ENCODE measurements around the gene POP7. TPM values are rescaled to one million over a fixed set of nuclear protein-coding genes. Genes with fewer than 3 reads are reported as not detected.

The POP7 gene
- total RNA-seq, 4 donors from 2014 or later: 31.4 to 40.6 (median 33.2) TPM

- WGBS, 2 donors (ENCODE audit: low coverage in 1 of 2): 80 to 100% methylated on average over 1 to 2 of the region's 22 CpGs
- Histone ChIP-seq H3K36me3 (peaks cover 0 to 75% of the 10 kb centered on the region in 2 donors), H3K4me1 (peaks cover 0 to 58% (median 32%) of the 10 kb centered on the region in 3 donors), H3K27ac (no peak overlapping the region), H3K9me3 (no peaks in the 10 kb centered on the region), H3K4me3 (no peak overlapping the region), H3K27me3 (no peaks in the 10 kb centered on the region)
- ATAC-seq: no peak
- TF ChIP-seq POLR2AphosphoS5 (IDR thresholded peaks at IDR 0.05): no peak
- no peak for TF ChIP-seq EP300 (IDR thresholded peaks at IDR 0.05)
- TF ChIP-seq CTCF (IDR thresholded peaks at IDR 0.05): no peak
- TF ChIP-seq POLR2A (IDR thresholded peaks at IDR 0.05): no peak
Measured at GRCh38 chr7:100687261-100687660, 18.7 kb upstream of the POP7 start.

- no peaks in the 10 kb centered on the region for H3K9me3 ChIP-seq
- TF ChIP-seq EP300 (IDR thresholded peaks at IDR 0.05): no peak
- TF ChIP-seq CTCF (IDR thresholded peaks at IDR 0.05): no peak
- no peak for TF ChIP-seq POLR2A (IDR thresholded peaks at IDR 0.05)
- TF ChIP-seq POLR2AphosphoS5 (IDR thresholded peaks at IDR 0.05): no peak
- no peaks in the 10 kb centered on the region for H3K27me3 ChIP-seq
- no peak for ATAC-seq
- 79% methylated on average over 12 of the region's 25 CpGs; no CpG with 5 or more reads in 1 of the 2 donors for WGBS, 2 donors (ENCODE audit: low coverage in 1 of 2)
- peaks cover 0 to 70% of the 10 kb centered on the region in 2 donors for H3K36me3 ChIP-seq
- H3K27ac ChIP-seq: peak overlapping the region in 1 of 4 donors; percentile 11
- no peak overlapping the region for H3K4me3 ChIP-seq
- H3K4me1 ChIP-seq: peaks cover 0 to 64% (median 38%) of the 10 kb centered on the region in 3 donors
Measured at GRCh38 chr7:100687751-100688300, 18.1 kb upstream of the POP7 start.

GRCh38 chr7:100688326-100688860 is 17.5 kb upstream of the POP7 start:
- H3K36me3 ChIP-seq: peaks cover 0 to 64% of the 10 kb centered on the region in 2 donors
- H3K4me3 ChIP-seq: no peak overlapping the region
- TF ChIP-seq POLR2AphosphoS5 (IDR thresholded peaks at IDR 0.05) (no peak), POLR2A (IDR thresholded peaks at IDR 0.05) (no peak), EP300 (IDR thresholded peaks at IDR 0.05) (no peak), CTCF (IDR thresholded peaks at IDR 0.05) (no peak)
- peaks cover 0 to 69% (median 42%) of the 10 kb centered on the region in 3 donors for H3K4me1 ChIP-seq
- no peaks in the 10 kb centered on the region for H3K9me3 ChIP-seq
- H3K27ac ChIP-seq: peak overlapping the region in 2 of 4 donors; percentile 11 to 31
- 95% methylated on average over 4 of the region's 16 CpGs; no CpG with 5 or more reads in 1 of the 2 donors for WGBS, 2 donors (ENCODE audit: low coverage in 1 of 2)
- H3K27me3 ChIP-seq: no peaks in the 10 kb centered on the region
- ATAC-seq: no peak

- peaks cover 0 to 53% of the 10 kb centered on the region in 2 donors for H3K36me3 ChIP-seq
- H3K27ac ChIP-seq: no peak overlapping the region
- H3K9me3 ChIP-seq: no peaks in the 10 kb centered on the region
- ATAC-seq: no peak
- H3K4me3 ChIP-seq: no peak overlapping the region
- TF ChIP-seq POLR2A (IDR thresholded peaks at IDR 0.05) (no peak), EP300 (IDR thresholded peaks at IDR 0.05) (no peak), POLR2AphosphoS5 (IDR thresholded peaks at IDR 0.05) (no peak), CTCF (IDR thresholded peaks at IDR 0.05) (no peak)
- WGBS, 2 donors (ENCODE audit: low coverage in 1 of 2): 93% methylated on average over 2 to 4 of the region's 18 CpGs
- no peaks in the 10 kb centered on the region for H3K27me3 ChIP-seq
- peaks cover 0 to 70% (median 43%) of the 10 kb centered on the region in 3 donors for H3K4me1 ChIP-seq
Measured at GRCh38 chr7:100689230-100690135, 16.4 kb upstream of the POP7 start.

All from gastroesophageal sphincter (tissue), 4 donors.